Effector CD8-positive, alpha-beta T cell (primary cell): ENCODE results near the gene SMR3A.

Experiments
- DNase-seq: peaks from one replicate; lab custom pipeline; 2025; lab: John Stamatoyannopoulos, UW
- total RNA-seq, 4 experiments: gene quantifications; one replicate each; lab custom pipeline; 2026; lab: John Stamatoyannopoulos, UW

SMR3A gene
- 0 reads per million in 4 experiments for total RNA-seq

DNA sequence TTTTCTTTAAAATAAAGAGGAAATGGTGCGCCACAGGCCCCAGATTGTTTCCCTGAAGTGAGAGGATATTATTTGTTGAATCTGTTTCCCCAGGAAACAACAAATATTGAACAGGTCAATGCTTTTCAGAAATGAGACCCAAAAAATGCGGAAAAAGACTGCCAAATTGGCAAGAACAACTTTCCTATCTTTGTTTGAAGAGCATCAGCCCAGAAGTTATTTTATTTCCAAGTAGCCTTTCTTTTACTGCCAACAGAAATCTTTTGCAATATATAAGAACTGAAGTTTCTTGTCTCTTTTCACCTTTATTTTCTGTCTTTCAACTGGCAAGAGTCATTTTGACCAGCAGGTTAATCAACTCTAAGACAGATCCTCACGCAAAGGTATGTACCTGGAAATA, at the start of gene SMR3A:
Gene SMR3A, plus strand, starts transcription at position 301 of the 400 bp plus-strand sequence. CDS start 1,356 bp downstream, outside the sequence.
- no peak for DNase-seq

DNA sequence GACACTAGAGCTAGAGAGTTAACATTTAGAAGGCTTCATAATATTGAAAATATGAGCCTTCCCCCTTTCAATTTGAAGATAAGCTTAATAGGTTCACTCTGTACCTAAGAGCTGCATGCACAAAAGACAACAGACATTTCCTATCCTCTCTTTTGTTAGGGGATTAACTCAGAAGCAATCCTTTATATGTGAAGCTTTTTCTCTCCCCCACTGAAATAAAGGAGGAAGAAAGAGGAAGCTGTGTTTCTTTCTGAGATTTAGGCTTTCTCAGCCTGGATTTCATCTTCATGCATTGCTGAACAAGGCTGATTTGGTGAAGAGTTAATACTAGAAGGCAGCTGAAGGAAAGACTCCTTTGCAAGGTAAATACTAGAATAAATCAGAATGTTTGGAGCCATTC, 46.8 kb upstream of the SMR3A start:
- no peak for DNase-seq

DNA sequence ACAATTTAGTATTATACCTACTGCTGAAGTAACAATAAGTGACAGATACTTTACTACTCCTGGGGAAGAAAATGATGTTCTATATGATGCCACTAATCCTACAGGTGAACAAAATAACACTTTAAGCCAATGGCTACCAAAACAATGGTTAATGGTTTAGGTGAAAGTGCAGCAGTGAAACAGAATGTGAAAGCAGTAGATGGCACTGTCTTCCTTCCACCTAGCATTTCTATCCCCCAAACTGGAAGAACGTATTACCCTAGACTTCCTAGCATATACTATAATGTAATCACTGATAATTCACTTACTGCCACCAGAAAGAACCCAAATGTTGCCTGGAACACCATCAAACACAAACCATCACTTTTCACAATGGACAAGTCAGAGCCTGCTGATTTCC, 44.6 kb upstream of the SMR3A start:
- no peak for DNase-seq

DNA sequence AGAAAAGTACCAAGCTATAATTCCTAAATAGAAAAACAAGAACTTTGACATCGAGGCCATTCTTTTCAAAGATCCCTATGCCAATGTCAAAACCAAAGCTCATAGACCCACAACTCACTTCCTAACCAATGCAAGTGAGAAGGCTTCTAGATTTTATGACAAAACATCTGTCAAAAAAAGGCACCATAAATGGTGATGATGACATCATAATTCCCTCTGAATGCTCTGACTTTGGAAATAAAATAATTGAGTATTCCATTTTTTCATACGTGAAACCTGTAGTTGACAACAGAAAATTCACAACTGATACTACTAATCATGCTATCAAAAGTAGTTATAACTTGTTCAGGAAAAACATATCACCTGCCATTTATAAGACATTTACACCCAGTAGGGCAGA, 34.5 kb upstream of the SMR3A start:
- DNase-seq: no peak

- DNase-seq: no peak
Measured at GRCh38 chr4:70334681-70335080, 25.9 kb upstream of the SMR3A start, which contains the start of gene CABS1. Gene CABS1, plus strand, starts transcription at chr4:70334981. Its CDS starts 59 bp downstream, at chr4:70335040.

DNA sequence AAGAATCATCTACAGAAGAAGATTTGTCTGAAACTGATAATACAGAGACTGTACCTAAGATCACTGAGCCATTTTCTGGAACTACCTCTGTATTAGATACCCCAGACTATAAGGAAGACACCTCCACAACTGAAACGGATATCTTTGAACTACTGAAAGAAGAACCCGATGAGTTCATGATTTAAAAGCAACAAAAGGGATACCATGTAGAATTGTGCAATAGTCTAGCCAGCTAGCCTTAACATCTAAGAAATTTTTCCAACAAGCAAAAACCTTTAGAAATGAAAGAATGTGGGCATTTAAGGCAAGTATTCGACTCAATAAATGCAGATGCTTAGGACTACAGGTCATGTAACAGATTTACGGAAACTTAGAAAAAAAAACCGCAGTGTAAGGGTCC, 24.5 kb upstream of the SMR3A start:
- no peak for DNase-seq

DNA sequence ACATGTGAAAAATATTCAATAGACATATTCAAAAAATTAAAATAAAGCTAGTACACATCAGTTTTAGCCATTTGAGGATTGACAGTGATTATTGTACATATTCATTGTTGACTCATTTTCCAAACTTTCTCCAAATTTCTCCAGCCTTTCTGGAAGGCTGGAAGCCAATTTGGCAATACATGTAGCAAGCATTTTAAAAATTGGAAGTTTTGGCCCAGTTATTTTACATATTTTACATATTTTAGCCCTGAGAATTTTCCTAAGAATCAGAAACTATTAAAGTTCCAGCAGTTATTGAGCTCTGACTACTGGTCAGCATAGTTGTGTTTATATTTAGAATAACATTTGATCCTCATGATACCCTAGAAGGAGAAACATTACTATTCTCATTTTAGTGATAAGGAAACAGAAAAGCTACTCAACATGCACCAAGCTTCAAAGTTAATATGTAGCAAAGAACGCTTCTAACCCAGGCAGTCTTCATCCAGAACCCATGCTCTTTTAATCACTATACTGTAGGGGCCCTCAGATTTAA, 22.6 kb upstream of the SMR3A start:
- DNase-seq: no peak

DNA sequence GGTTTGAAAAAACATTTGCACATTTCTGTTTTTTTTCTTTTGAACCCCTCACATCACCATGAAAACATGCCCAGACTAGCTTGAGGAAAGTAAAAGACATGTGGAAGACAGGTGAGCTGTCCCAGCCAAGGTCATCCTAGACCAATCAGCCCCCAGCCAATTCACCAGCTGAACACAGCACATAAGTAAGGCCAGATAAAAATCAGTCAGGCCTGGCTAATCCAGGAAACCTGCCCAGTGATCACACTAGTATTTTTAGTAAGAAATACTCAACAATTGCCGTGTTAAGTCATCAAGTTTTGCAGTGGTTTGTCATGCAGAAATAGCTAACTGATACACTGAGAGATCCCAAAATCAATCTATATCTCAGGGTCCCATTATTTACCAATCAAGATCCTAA, 4.4 kb upstream of the SMR3A start:
- no peak for DNase-seq

DNA sequence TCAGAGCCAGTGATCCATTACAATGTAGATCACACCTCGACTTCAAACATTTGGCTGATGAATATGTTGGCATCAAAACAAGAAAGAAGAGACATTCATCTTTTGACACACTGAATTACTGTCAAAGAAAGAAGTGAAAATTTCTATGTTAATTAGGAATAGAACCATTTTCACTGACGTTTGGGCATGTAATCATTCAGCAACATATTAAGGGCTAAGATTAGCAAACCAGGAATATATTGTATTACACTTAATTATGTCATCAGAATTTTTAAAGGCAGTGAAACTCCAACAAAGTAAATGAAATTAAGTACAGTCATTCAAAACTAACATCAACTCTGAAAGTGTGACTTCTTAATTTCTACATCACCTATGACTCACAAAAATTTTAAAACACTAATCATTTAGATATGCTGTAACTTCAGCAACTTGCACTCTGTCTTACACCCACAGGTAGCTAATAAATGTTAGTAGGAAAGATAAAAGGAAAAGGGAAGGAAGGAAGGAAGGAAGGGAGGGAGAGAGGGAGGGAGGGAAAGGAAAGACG, 1.4 kb upstream of the SMR3A start:
- DNase-seq: no peak

DNA sequence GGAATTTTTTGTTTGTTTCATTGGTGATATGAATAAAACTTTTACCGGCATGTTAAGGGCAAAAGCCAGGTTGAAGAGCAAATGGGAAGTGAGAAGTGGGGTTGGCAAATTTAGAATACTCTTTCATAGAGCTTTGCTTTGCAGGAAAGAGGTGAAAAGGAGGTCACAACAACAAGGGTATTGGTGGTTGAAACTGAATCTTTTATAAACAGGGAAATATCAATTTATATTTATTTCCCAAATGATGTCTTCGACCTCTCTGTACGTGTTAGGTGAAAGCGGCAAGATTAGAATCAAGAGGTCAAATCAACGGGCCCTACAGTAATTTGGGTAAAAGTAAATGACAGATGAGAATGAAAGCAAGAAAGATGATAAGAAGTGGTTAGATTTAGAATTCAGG, 3.4 kb downstream of the SMR3A start:
- no peak for DNase-seq

DNA sequence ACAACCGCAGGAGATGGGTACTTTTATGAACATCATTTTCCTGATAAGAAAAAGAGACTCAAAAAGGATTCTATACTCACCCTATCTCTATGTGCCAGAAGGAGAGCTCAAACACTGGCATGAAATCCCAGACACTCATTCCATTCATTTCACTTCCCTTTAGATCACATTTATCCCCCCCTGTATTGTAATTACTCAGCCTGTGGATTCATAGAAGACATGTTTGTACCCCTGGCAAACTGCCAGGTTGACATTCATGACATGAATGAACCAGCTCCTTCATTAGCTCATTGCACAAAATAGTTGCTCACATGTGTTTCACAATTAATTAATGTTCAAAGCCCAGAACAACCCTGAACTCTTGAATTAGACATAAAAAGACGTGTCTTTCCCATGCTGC, 4.9 kb downstream of the SMR3A start:
- DNase-seq: no peak

DNA sequence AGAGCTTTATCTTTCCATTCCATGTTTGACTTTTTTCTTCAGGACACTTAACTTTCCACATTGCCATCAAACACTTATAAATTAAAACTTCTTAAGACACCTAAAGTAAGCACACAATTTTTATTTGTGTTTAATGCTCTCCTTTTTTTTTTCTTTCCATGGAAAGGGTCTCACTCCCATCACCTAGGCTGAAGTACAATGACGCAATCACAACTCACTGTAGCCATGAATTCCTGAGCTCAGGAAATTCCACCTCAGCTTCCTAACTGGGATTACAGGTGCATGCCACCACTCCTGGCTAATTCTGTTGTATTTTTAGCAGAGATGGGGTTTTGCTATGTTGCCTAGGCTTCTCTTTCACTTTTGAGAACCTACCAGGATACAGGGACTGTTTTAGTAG, 7.3 kb downstream of the SMR3A start:
- DNase-seq: no peak

- DNase-seq: no peak
Measured at GRCh38 chr4:70371987-70372386, 11.4 kb downstream of the SMR3A start.

GRCh38 chr4:70372760-70373159, 12.2 kb downstream of the SMR3A start:
- DNase-seq: no peak

DNA sequence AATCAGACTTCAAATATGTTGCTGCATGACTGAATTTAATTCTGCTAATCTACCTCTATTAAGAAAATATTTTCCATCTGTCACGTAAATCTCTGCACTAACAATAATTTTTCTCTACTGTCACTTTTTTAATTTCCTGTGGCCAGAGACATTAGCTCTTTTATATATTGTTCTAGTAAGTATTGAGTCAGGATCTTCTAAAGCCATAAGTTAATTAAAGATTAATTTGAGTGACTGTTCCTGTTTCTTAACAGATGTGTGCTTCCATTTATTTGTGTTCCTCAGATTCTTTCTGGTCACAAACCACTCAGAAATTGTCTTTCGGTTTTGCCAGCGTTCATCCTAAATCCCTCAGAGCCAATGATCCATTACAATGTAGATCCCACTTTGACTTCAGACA, 20.0 kb downstream of the SMR3A start:
- DNase-seq: no peak

GRCh38 chr4:70382691-70383181, 22.2 kb downstream of the SMR3A start, which contains the start of gene SMR3B:
Gene SMR3B, plus strand, starts transcription at chr4:70383131. Its CDS starts 1,380 bp downstream, at chr4:70384511.
- DNase-seq: no peak

DNA sequence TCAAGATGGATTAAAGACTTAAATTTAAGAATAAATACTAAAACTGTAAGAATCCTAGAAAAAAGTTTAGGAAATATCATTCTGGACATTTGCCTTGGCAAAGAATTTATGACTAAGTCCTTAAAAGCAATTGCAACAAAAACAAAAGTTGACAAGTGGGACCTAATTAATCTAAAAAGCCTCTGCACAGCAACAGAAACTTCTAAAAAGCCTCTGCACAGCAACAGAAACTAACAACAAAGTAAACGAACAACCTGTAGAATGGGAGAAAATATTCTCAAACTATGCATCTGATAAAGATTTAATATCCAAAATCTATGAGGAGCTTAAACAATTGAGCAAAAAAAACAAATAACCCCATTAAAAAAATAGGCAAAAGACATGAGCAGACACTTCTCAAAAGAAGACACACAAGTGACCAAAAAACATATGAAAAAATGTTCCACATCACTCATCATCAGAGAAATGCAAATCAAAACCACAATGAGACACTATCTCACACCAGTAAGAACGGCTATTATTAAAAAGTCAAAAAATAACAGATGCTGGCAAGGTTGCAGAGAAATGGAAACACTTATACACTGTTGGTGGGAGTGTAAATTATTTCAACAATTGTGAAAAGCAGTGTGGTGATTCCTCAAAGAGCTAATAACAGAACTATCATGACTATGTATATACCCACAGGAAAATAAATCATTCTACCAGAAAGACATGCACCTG, 31.7 kb downstream of the SMR3A start:
- DNase-seq: no peak

- no peak for DNase-seq
Measured at GRCh38 chr4:70397580-70397979, 37.0 kb downstream of the SMR3A start, which contains the start of gene OPRPN. Gene OPRPN, plus strand, starts transcription at chr4:70397940. Its CDS starts 1,346 bp downstream, at chr4:70399286.

DNA sequence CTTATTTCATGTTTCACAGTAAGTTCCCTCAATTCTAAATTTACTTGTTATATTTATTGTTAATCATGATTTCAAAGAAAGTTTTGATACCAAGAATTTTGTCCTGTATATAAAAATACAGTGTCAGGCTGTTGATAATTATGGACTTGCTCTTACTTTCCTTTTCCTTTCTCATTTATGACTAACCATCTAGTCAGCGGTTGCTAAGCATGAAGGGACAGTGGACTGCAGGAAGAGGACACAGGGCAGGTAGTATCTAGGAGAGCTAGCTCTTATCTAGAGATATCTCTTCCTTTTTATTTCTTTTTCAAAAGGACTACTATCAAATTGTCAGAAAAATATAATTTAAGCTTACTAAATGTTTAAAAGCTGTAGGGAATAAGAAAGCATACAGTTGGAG, 38.8 kb downstream of the SMR3A start:
- no peak for DNase-seq

GRCh38 chr4:70402762-70403161, 42.2 kb downstream of the SMR3A start:
- no peak for DNase-seq

- no peak for DNase-seq
Measured at GRCh38 chr4:70405765-70406164, 45.2 kb downstream of the SMR3A start.
